HG03354 (cell line): Measurements from ENCODE around the gene OSCP1.

ENCODE experiments used
- ATAC-seq: cut with Tn5 transposase; IDR thresholded peaks from one replicate; pipeline ENCODE4 v1.9.1; 2021; ENCODE audit warnings: mild to moderate bottlenecking; ENCODE audit not compliant: unreplicated experiment, poor library complexity, severe bottlenecking

The OSCP1 gene

GRCh38 chr1:36414384-36414783 is 35.9 kb downstream of the OSCP1 start:
- no peak for ATAC-seq

GRCh38 chr1:36411674-36412648 is 38.3 kb downstream of the OSCP1 start:
- ATAC-seq, result no peak

GRCh38 chr1:36408479-36408878 is 41.8 kb downstream of the OSCP1 start:
- ATAC-seq, result no peak

GRCh38 chr1:36406440-36406839 is 43.8 kb downstream of the OSCP1 start:
- no peak for ATAC-seq

GRCh38 chr1:36402504-36402890 is 47.8 kb downstream of the OSCP1 start:
- ATAC-seq, result no peak

DNA sequence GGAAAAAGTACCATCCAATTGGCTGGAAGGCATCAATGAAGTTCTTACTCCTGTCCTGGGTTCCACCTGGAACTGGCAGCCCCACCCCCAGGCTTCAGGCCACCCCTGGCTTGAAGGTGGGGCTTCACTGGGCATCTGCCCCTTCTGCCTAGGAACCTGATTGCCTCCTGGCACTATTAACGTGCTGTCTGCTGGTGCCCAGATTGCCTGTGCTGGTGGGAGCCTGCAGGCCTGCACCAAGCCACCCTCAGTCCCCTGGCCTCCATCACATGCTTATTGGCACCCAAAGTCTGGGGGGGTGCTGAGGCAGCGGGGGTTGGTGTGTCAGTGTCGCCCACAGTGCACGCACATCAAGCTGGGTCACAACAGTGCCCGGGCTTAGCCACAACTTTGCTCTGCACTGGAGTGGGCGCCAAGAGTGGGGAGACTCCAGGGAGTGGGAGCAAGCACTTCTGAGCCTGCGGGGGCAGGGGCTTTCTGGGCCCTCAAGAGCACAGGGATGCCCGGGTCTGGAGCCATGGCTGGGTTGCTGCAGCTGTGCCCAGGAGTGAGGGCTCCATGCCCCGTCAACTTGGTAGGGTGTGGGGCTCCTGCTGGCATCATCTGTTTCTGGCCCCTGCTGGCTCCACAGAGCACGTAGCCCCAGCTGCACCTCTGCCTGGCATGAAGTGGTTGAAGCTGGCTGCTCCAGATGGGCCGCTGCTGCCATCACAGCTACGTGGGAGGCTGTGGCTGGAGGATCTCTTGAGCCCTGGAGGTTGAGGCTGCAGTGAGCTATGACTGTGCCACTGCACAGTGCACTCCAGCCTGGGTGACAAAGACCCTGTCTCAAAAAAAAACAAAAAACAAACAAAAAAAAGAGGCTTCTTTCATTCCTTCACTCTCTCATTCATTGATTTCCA is 48.4 kb downstream of the OSCP1 start:
- ATAC-seq, result no peak

DNA sequence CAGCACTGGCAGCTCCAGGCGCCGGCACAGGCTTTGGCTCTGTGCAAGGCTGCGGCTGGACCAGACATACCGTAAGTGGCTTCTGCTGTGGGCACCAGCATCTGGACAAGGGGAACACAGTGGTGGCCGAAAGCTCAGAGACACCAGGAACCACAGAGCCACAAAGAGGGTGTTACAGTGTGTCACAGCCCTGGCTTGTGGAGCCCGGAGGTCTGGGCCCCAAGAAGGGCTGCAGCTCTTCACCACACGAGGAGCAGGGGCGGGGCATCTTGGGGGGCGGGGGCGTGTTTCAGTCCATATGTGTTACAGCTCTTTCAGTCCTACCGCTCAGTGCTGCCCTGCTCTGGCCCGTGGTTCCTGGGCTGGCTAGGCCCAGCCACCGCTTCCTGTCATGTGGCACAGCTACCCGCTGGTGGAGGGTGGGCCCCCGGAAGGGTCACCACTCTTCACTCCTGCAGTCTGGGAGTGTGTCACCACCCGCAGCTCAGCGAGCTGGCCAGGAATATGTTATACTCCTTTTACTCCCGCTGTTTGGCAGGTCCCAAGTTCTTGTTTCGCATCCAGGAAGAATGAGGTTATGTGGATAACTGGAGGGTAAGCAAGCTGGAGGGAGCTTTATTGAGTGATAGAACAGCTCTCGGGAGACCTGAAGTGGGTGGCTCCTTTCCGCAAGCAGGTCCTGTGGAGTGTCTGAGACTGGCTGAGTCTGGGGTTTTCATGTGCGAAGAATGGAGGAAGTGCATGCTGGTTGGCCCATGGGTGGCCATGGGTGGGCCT is 49.2 kb downstream of the OSCP1 start:
- ATAC-seq, result peak; percentile 75

DNA sequence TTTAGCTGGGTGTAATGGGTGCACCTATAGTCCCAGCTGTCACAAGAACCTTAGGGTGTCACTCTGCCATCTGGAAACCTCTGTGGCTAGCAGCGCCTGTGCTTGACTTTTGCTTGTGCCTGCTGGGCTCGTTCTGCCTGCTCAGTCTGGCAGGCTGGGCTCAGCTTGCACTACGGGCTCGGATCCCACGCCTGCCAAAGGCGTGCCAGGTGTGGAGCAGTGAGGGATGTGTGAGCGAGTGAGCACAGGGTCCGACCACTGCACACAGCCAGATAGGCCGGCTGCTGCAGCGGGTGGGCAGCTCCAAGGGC is 49.8 kb downstream of the OSCP1 start:
- ATAC-seq, result no peak

DNA sequence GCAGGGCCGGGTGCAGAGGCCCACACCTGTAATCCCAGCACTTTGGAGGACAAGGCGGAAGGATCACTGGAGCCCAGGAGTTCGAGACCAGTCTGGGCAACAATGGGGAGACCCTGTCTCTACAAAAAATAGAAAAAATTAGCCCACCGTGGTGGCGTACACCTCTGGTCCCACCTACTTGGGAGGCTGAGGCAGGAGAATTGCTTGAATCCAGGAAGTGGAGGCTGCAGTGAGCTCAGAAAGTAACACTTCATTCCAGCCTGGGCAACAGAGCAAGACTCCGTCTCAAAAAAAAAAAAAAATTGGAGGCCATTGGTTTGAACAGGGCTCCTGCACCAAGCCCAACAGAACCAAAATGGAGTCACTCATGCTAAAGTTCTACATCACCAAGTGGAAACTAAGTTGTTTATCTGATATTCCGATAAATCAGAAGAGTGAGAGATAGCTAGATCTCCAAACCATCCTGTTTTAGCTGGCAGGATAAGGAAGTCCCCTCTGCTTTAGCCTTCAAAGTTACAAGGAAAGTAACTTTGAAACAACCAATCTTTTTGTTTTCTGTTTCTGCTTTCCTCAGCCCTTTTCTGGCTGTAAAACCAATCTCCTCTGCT is 51.8 kb downstream of the OSCP1 start:
- ATAC-seq, result no peak

DNA sequence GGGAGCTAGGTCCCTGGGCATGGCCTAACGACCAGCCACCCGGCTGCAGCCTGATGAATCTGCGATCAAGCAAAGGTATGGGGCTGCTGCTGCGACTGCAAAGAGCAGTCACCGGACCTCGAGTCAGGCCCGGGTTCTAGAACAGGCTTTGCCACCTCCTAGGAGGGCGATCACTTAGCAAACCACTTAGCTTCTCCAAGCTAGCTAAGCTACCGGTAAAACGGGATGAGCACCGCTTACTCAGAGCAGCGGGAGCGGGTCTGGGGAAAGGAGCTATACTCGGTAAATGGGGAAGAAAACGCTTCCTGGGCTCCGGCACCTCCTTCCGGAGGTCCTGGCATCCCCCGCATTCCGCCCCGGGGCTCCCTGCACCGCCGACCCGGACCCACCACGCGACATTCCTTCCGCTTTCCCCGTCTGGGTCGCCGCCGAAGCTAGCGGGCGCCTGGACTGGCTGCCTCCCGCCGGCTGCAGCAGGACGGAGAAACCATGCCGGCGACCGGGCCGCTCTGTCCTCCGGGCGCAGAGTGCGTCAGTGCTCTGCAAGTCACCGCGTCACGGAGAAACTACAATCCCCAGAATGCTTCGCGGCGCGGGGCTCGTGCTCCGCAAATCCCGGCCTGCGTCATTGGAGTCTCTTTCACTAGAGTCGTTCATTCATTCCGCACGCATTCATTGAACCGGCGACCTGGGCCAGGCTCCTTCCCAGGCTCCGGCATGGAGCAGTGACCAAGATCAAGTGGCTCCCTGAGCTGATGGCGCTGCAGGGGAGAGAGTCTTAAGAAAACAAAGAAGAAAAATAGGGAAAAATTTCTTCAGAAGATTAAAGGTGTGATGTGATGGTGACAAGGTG is 52.6 kb downstream of the OSCP1 start, which contains the start of gene LSM10:
Gene LSM10 (minus strand): TSS at position 531 of the 853 bp plus-strand sequence. CDS start 3,779 bp downstream, outside the sequence.
- ATAC-seq, result peak; percentile 62

DNA sequence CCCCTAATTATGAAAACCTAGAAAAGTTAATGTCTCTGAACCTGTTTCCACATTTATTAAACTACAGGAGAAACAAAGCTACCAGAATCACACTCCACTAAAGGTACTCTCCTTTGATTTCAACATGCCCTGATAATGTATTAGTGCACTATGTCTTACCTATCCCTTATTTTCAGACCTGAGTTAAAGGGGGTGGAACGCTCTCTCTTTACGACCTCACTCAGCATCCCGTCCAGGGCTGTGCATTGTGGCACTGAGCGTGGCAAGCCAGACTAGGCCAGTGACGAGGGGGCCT is 53.2 kb downstream of the OSCP1 start:
- ATAC-seq, result no peak

- ATAC-seq, result no peak
Measured at GRCh38 chr1:36396359-36396758, 53.9 kb downstream of the OSCP1 start.

DNA sequence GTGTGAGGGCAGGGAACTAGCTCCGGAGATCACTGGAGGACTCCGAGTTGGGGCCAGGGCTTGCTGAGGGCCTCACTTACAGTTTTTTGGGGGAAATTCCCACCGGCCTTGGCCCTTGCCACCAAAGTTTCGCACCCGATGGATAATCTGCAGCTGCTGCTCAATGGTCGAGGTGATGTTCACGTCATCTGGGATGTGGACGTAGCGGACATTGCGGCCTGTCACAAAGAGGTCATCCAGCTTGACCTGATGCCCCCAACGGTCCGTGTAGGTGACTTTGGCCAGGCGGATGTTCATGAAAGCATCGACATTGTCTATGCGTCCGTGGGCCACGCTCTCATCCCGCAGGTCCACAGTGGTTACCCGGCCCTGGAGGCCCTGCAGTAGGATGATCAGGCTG is 56.6 kb downstream of the OSCP1 start:
- ATAC-seq, result no peak

DNA sequence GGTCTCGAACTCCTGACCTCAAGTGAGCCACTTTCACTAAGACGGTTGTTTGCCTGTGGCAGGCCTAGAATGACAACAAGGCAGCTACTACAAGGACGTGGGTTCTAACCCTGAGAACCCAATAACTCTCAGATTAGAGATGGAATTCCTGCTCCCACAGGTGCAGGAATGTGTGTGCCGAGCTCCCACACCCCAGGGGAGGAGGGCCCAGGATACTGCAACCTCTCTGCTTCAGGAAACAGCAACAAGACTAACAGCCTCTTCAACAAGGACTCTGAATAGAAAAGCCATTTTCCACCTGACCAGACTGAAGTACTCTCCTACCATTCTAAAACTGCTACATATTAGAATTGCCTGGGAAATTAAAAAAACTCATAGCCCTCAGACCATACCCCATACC is 57.4 kb downstream of the OSCP1 start:
- ATAC-seq, result no peak

GRCh38 chr1:36391271-36391670 is 59.0 kb downstream of the OSCP1 start:
- ATAC-seq, result no peak

DNA sequence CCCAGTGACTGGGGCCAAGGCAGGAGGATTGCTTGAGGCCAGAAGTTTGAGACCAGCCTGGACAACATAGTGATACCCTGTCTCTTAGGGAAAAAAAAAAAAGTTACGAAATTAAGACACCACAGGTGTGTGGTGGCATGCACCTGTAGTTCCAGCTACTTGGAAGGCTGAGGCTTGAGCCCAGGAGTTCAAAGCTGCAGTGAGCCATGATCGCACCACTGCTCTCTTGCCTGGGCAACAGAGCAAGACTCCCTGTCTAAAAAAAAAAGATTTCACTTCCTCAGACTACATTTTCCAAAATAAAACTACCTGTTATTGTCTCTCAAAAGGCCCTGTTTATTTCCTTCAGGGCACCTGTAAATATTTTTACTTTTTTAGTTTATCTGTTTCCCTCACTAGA is 59.8 kb downstream of the OSCP1 start:
- no peak for ATAC-seq

DNA sequence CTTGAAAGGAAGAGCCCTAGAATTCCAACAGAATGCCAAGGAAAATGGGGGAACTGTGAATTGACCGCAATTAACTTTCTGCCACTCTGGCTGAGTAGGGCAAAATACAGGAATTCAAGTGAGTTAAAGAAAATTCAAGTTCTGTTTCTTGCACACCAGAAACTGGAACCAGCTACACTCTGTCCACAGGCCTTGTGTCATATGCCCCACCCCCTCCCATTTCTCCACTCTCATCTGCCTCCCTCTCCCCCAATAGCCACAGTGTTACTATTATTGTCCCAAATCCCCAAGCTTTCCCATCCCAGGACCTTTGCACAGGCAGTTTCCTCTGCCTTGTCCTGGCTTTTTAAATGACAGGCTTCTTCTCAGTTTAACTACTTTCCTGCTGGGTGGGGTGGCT is 60.3 kb downstream of the OSCP1 start:
- no peak for ATAC-seq

DNA sequence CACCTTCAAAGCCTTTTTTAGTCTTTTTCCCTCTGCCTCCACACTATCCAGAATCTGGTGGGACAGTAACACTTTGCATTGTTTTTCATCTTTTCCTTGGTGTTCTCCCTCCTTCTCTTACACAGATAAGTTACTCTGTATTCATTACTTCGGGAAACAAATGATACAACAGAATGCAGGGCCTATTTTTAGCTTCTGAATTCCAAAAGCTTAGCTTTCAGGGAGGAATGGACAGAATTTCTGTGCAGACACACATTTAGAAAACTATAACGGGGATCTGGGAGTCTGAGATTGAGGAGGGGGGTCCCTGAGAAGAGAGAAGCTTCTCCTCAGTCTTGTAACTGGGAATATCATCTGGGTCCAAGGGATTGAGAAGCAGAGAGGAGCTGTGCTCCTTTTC is 61.0 kb downstream of the OSCP1 start:
- ATAC-seq, result no peak
